K562 (cell line): Measurements from ENCODE around the gene WDFY2. TPM values are rescaled to one million over a fixed set of nuclear protein-coding genes. Genes with fewer than 3 reads are reported as not detected.

Experiments used
- ATAC-seq: fragments of 200-7000 bp; cut with Tn5 transposase; 3 replicates; pipeline ENCODE4 v1.9.1; 2020; ENCODE audit warnings: moderate library complexity
- BruUV-seq: library from RNA; stranded (reverse); fragments of 400-500 nt; replicated peaks from 2 replicates; lab custom pipeline; 2021; lab: Mats Ljungman, UMichigan
- CTCF ChIA-PET: fragments of 300-600 bp; formaldehyde crosslinking; extraction: SDS; loops from one replicate; lab custom pipeline; 2021; ENCODE audit warnings: low intra/inter-chr PET ratio; lab: Yijun Ruan, JAX
- POLR2A ChIA-PET: fragments of 300-600, 350-650 bp; sonication (Branson Sonifier 250); formaldehyde crosslinking; extraction: SDS; loops from one replicate; lab custom pipeline; 2021; ENCODE audit warnings: antibody characterized with exemption, inconsistent platforms; lab: Yijun Ruan, JAX
- DNase-seq, 4 experiments: peaks; one replicate each; pipeline versions ENCODE4 v3.0.0 to v3.0.0-alpha.2; 2011 to 2018; ENCODE audit warnings: low spot score in 3 of 4, mixed read lengths in 3 of 4; ENCODE audit errors: extremely low read depth in 1 of 4
- FAIRE-seq: peaks from 2 replicates; lab custom pipeline; 2011; peaks lifted over from hg19 to GRCh38; lab: Jason Lieb, UNC
- H2AFZ ChIP-seq: 2 replicates; pipeline ENCODE4 v1.6.0; 2011; ENCODE audit warnings: low read depth, low read length, control low read depth, inconsistent platforms
- H3K27ac ChIP-seq: fragments of 200-600 bp; 3 replicates; pipeline ENCODE4 v1.8.0; 2011; ENCODE audit warnings: low read depth, mild to moderate bottlenecking, control low read depth, inconsistent platforms, low read length, moderate library complexity, mixed read lengths; ENCODE audit errors: extremely low read depth
- H3K27me3 ChIP-seq, 2 experiments: fragments of 300-600 bp in 1 of 2; 2 replicates in 1 of 2; 3 replicates in 1 of 2; pipeline versions ENCODE4 v1.6.0 to v1.8.0; 2011; ENCODE audit warnings: inconsistent platforms in 2 of 2, low read length in 2 of 2, mild to moderate bottlenecking in 1 of 2, mixed read lengths in 1 of 2, moderate library complexity in 1 of 2; ENCODE audit not compliant: control insufficient read depth in 2 of 2, insufficient read depth in 2 of 2
- H3K36me3 ChIP-seq: fragments of 300-600 bp; 3 replicates; pipeline ENCODE4 v1.8.0; 2011; ENCODE audit warnings: mild to moderate bottlenecking, low read length, inconsistent platforms; ENCODE audit not compliant: control insufficient read depth, insufficient read depth
- H3K4me1 ChIP-seq, 2 experiments: fragments of 200-600 bp in 1 of 2; replicated peaks in 1 of 2; 2 replicates in 1 of 2; 3 replicates in 1 of 2; pipeline versions ENCODE4 v1.5.1 to v1.8.0; 2011; ENCODE audit warnings: inconsistent platforms in 2 of 2, low read length in 2 of 2, mild to moderate bottlenecking in 1 of 2, mixed read lengths in 1 of 2, moderate library complexity in 1 of 2; ENCODE audit not compliant: control insufficient read depth in 2 of 2, insufficient read depth in 2 of 2
- H3K4me2 ChIP-seq: 2 replicates; pipeline ENCODE4 v1.6.1; 2011; ENCODE audit warnings: low read length, control low read depth, inconsistent platforms, mixed read lengths; ENCODE audit not compliant: insufficient read depth
- H3K4me3 ChIP-seq: fragments of 200-600 bp; sonication (generic), shearing (Covaris generic); 2 replicates; pipeline ENCODE4 v1.5.1; 2016; ENCODE audit warnings: control low read depth, inconsistent platforms
- H3K79me2 ChIP-seq: fragments of 200-600 bp; 3 replicates; pipeline ENCODE4 v1.8.0; 2011; ENCODE audit warnings: low read length, inconsistent platforms; ENCODE audit not compliant: control insufficient read depth, insufficient read depth
- H3K9ac ChIP-seq, 2 experiments: 2 replicates each; pipeline versions ENCODE4 v1.6.0 to v1.6.1; 2011; ENCODE audit warnings: low read depth in 2 of 2, low read length in 2 of 2, control low read depth in 1 of 2, inconsistent platforms in 1 of 2, mild to moderate bottlenecking in 1 of 2, mixed read lengths in 1 of 2; ENCODE audit not compliant: insufficient read depth in 1 of 2
- H3K9me1 ChIP-seq: one replicate; pipeline ENCODE4 v1.6.0; 2011; ENCODE audit warnings: inconsistent platforms, mild to moderate bottlenecking, low read length, moderate library complexity; ENCODE audit not compliant: control insufficient read depth, insufficient read depth
- H3K9me3 ChIP-seq: replicated peaks from 2 replicates; pipeline ENCODE4 v1.5.1; 2011; ENCODE audit warnings: low read depth, low read length, inconsistent platforms; ENCODE audit not compliant: control insufficient read depth, insufficient read depth
- H4K20me1 ChIP-seq: replicated peaks from 2 replicates; pipeline ENCODE4 v1.6.1; 2011; ENCODE audit warnings: low read length, inconsistent platforms, mixed read lengths; ENCODE audit not compliant: control insufficient read depth, insufficient read depth
- ATF1 ChIP-seq, 2 experiments: fragments of 450-650 bp in 1 of 2; IDR thresholded peaks; 2 replicates each; pipeline ENCODE4 v1.6.1; 2016; ENCODE audit warnings: missing compliant biosample characterization in 1 of 2, missing genetic modification characterization in 1 of 2
- ATF6 ChIP-seq: sonication (generic); formaldehyde crosslinking; IDR thresholded peaks from 2 replicates; pipeline ENCODE4 v1.4.0; 2020; ENCODE audit warnings: mild to moderate bottlenecking, missing genetic modification reagents
- CAMTA2 ChIP-seq: fragments of 250-450 bp; sonication (Bioruptor Pico); conservative IDR thresholded peaks from 2 replicates; pipeline ENCODE4 v1.5.1; 2022
- CBFA2T3 ChIP-seq: fragments of 450-650 bp; IDR thresholded peaks from 2 replicates; pipeline ENCODE4 v1.6.1; 2017
- CLOCK ChIP-seq: fragments of 250-450 bp; sonication (Bioruptor Pico); IDR thresholded peaks from 2 replicates; pipeline ENCODE4 v1.4.0; 2020; ENCODE audit warnings: mild to moderate bottlenecking, moderate library complexity, borderline replicate concordance
- CSDE1 ChIP-seq, 2 experiments: fragments of 450-650 bp; IDR thresholded peaks; 2 replicates each; pipeline ENCODE4 v1.6.1; 2016; ENCODE audit warnings: mild to moderate bottlenecking in 1 of 2
- DMBX1 ChIP-seq: fragments of 250-450 bp; sonication (Bioruptor Pico); IDR thresholded peaks from 2 replicates; pipeline ENCODE4 v1.8.0; 2022; ENCODE audit warnings: inconsistent platforms, mild to moderate bottlenecking, moderate library complexity, borderline replicate concordance
- HMGXB4 ChIP-seq: sonication (generic); formaldehyde crosslinking; IDR thresholded peaks from 2 replicates; pipeline ENCODE4 v1.8.1; 2023; ENCODE audit warnings: mild to moderate bottlenecking, missing genetic modification reagents
- KLF1 ChIP-seq: fragments of 450-650 bp; IDR thresholded peaks from 2 replicates; pipeline ENCODE4 v1.6.1; 2016; ENCODE audit warnings: missing genetic modification characterization, missing compliant biosample characterization
- SRSF3 ChIP-seq: fragments of 200-400 bp; formaldehyde crosslinking; IDR thresholded peaks from 2 replicates; pipeline ENCODE4 v1.6.1; 2016; ENCODE audit warnings: mild to moderate bottlenecking, low read length, moderate library complexity; ENCODE audit not compliant: insufficient read depth
- YY1 ChIP-seq, 3 experiments: IDR thresholded peaks; 2 replicates each; pipeline ENCODE4 v1.6.1; 2011; ENCODE audit warnings: low read length in 2 of 3, mild to moderate bottlenecking in 2 of 3, moderate library complexity in 2 of 3, borderline replicate concordance in 1 of 3, control low read depth in 1 of 3, low read depth in 1 of 3; ENCODE audit not compliant: insufficient read depth in 3 of 3, insufficient replicate concordance in 2 of 3, control insufficient read depth in 1 of 3, insufficient read length in 1 of 3; ENCODE audit errors: extremely low read depth in 1 of 3
- ZNF12 ChIP-seq: sonication (generic); formaldehyde crosslinking; IDR thresholded peaks from 2 replicates; pipeline ENCODE4 v1.4.0; 2020; ENCODE audit warnings: mild to moderate bottlenecking, missing genetic modification reagents
- ZNF224 ChIP-seq: sonication (generic); formaldehyde crosslinking; IDR thresholded peaks from 2 replicates; pipeline ENCODE4 v1.8.0; 2022; ENCODE audit warnings: mild to moderate bottlenecking, missing genetic modification reagents
- ZNF584 ChIP-seq: fragments of 200-800 bp; sonication (Bioruptor generic); IDR thresholded peaks from 2 replicates; pipeline ENCODE4 v1.6.1; 2016; ENCODE audit warnings: low read depth, mild to moderate bottlenecking, missing genetic modification characterization, missing compliant biosample characterization
- WGBS: fragments of 100-300 bp; shearing (Covaris generic); methylation state at CpG from one replicate; pipeline ENCODE4 v1.1.6; 2016; ENCODE audit warnings: low coverage, mixed read lengths; ENCODE audit not compliant: insufficient coverage; ENCODE audit errors: missing lambda C conversion rate; 5-methylcytosine and 5-hydroxymethylcytosine counted together
- in situ Hi-C: fragments of 300-500 bp; cut with MboI; formaldehyde crosslinking; loops from 4 replicates; pipeline ENCODE4 v1.15.0; 2018; ENCODE audit warnings: inconsistent platforms, mixed read lengths
- intact Hi-C: fragments of 100-400 bp; cut with micrococcal nuclease; formaldehyde crosslinking; loops from 2 replicates; pipeline ENCODE4 v1.14.2; 2022
- polyA plus RNA-seq, 8 experiments: library from polyadenylated mRNA; depleted of rRNA in 4 of 8; stranded (reverse) in 5 of 8; unstranded in 3 of 8; fragments of >200 nt; fragmentation: Nextera tagmentation in 2 of 8; fragmentation: Illumina TruSeq in 1 of 8; extraction: Ambion mirVana in 2 of 8; extraction: Trizol in 1 of 8; gene quantifications; 2 replicates each; pipeline versions ENCODE4 v1.2.1 to v1.2.3, GENCODE V29; 2011 to 2014; ENCODE audit warnings: inconsistent platforms in 1 of 8, missing spikeins in 1 of 8
- total RNA-seq, 7 experiments: library from RNA; depleted of rRNA in 6 of 7; stranded (reverse); fragments of >200 nt in 6 of 7; fragmentation: Illumina TruSeq in 2 of 7; extraction: Trizol in 2 of 7; gene quantifications; 2 replicates each; pipeline versions ENCODE4 v1.2.1 to v1.2.3, GENCODE V29; 2011 to 2021; ENCODE audit warnings: low replicate concordance in 1 of 7

The WDFY2 gene
- total and polyA plus RNA-seq, 9 of the 15 experiments (the other 6 are each of a cell fraction or from before 2014, with no cell fraction given): 0.66 to 6.4 (median 4.4) TPM

- ChIA-PET POLR2A (interaction anchor here (0.7 to 1.4 kb wide), 5 partner anchors 12 to 138 kb away, joined by 3 to 4 read pairs (median 3); partner anchors contain the start of gene INTS6), CTCF (no interaction called here)
- DNase-seq: no peak
- peak overlapping the region; percentile 72; the same call in 2 of the 3 replicates for H3K27ac ChIP-seq
- no peak overlapping the region for H3K4me3 ChIP-seq
- peaks cover 67% of the 10 kb centered on the region for H3K79me2 ChIP-seq
- peaks cover 0 to 49% of the 10 kb centered on the region in 2 experiments; a peak in 4 of 5 replicates for H3K4me1 ChIP-seq
- H3K4me2 ChIP-seq: peak overlapping the region; percentile 21; the same call in 1 of the 2 replicates
- intact Hi-C loops: loop anchor here (2.0 kb wide), 1 partner anchor 140 kb away; no protein-coding TSS in a partner anchor
- H3K9me1 ChIP-seq: no peaks in the 10 kb centered on the region
- no peak for FAIRE-seq
- H3K9me3 ChIP-seq: no peaks in the 10 kb centered on the region
- H2AFZ ChIP-seq: no peak overlapping the region
- ATAC-seq: no peak
- H3K9ac ChIP-seq: peak overlapping the region in 1 of 2 experiments; percentile 31; a peak in 1 of 4 replicates
- in situ Hi-C loops: no loop called here
- no TSS peak for BruUV-seq
- WGBS: 0% methylated on average over 1 of the region's 1 CpG
- H4K20me1 ChIP-seq: no peaks in the 10 kb centered on the region
- H3K36me3 ChIP-seq: no peaks in the 10 kb centered on the region
- no peaks in the 10 kb centered on the region for H3K27me3 ChIP-seq
- TF ChIP-seq YY1 (IDR thresholded peaks at IDR 0.05; ENCODE audit: borderline replicate concordance in 1 of 3, control insufficient read depth in 1 of 3, extremely low read depth in 1 of 3, insufficient read depth in 3 of 3, insufficient read length in 1 of 3, insufficient replicate concordance in 2 of 3, low read depth in 1 of 3, low read length in 2 of 3): no peak
- no peak for TF ChIP-seq KLF1 (tag)
- TF ChIP-seq CSDE1 (IDR thresholded peaks at IDR 0.05): no peak
- no peak for TF ChIP-seq ZNF584 (CRISPR knock-in tag)
- no peak for TF ChIP-seq DMBX1
- no peak for TF ChIP-seq SRSF3
- TF ChIP-seq CLOCK (CRISPR knock-in tag): no peak
- TF ChIP-seq ATF6 (CRISPR knock-in tag): no peak
- no peak for TF ChIP-seq CBFA2T3
- no peak for TF ChIP-seq ZNF224 (CRISPR knock-in tag)
- TF ChIP-seq HMGXB4 (CRISPR knock-in tag): no peak
- no peak for TF ChIP-seq CAMTA2 (CRISPR knock-in tag)
- TF ChIP-seq ATF1 (CRISPR knock-in tag; IDR thresholded peaks at IDR 0.05): no peak
- TF ChIP-seq ATF1 (tag; IDR thresholded peaks at IDR 0.05): no peak
- no peak for TF ChIP-seq ZNF12 (CRISPR knock-in tag)
These were observed 6.1 kb downstream of the WDFY2 start for GRCh38 chr13:51590231-51590970.
